Measurements from ENCODE around the gene B3GAT3. TPM values are rescaled to one million over a fixed set of nuclear protein-coding genes. Genes with fewer than 3 reads are reported as not detected.
A peak's percentile ranks its signal among the peaks of the same experiment; 100 is the strongest.
"Not testable (repeated sequence)": the region's sequence is repeated elsewhere in the genome, so short reads cannot be mapped to it uniquely, and the experiment has no call there.

The B3GAT3 gene
- total and polyA plus RNA-seq, 9 donors, result 1.3 to 56.6 (median 33.6) TPM

GRCh38 chr11:62664405-62665074 lies 42.8 kb upstream of the B3GAT3 start:
- Histone ChIP-seq H3K27ac (peak overlapping the region; percentile 75 to 79), H3K27me3 (no peaks in the 10 kb centered on the region), H3K9me3 (no peaks in the 10 kb centered on the region), H3K4me3 (peak overlapping the region; percentile 71), H3K4me1 (ENCODE audit: insufficient read depth) (peaks cover 7% of the 10 kb centered on the region), H3K36me3 (no peaks in the 10 kb centered on the region)
- TF ChIP-seq POLR2A (IDR thresholded peaks at IDR 0.05) (no peak), EP300 (IDR thresholded peaks at IDR 0.05) (no peak), CTCF (IDR thresholded peaks at IDR 0.05) (no peak)
- intact Hi-C loops (cut with DNase I), result no loop called here
- no peak for DNase-seq
- 2 to 3% (median 2%) methylated on average over 32 to 36 of the region's 36 CpGs for WGBS, 3 donors

- WGBS, 3 donors, result 53 to 69% (median 67%) methylated on average over 5 of the region's 5 CpGs
- Histone ChIP-seq H3K9me3 (no peaks in the 10 kb centered on the region), H3K27me3 (no peaks in the 10 kb centered on the region), H3K36me3 (no peaks in the 10 kb centered on the region), H3K27ac (no peak overlapping the region), H3K4me1 (ENCODE audit: insufficient read depth) (peaks cover 3% of the 10 kb centered on the region), H3K4me3 (no peak overlapping the region)
- TF ChIP-seq EP300 (IDR thresholded peaks at IDR 0.05), result no peak
- no peak for TF ChIP-seq CTCF (IDR thresholded peaks at IDR 0.05)
- no peak for TF ChIP-seq POLR2A (IDR thresholded peaks at IDR 0.05)
- no peak for DNase-seq
- intact Hi-C loops (cut with DNase I), result no loop called here
Observed at GRCh38 chr11:62656796-62657429, 35.1 kb upstream of the B3GAT3 start.

- Histone ChIP-seq H3K36me3 (no peaks in the 10 kb centered on the region), H3K4me3 (no peak overlapping the region), H3K4me1 (ENCODE audit: insufficient read depth) (peaks cover 3% of the 10 kb centered on the region), H3K27me3 (no peaks in the 10 kb centered on the region), H3K27ac (no peak overlapping the region), H3K9me3 (no peaks in the 10 kb centered on the region)
- 64 to 78% (median 68%) methylated on average over 11 of the region's 11 CpGs for WGBS, 3 donors
- intact Hi-C loops (cut with DNase I), result no loop called here
- TF ChIP-seq POLR2A (IDR thresholded peaks at IDR 0.05) (no peak), CTCF (IDR thresholded peaks at IDR 0.05) (no peak), EP300 (IDR thresholded peaks at IDR 0.05) (no peak)
- DNase-seq, result no peak
Observed at GRCh38 chr11:62654297-62654696, 32.5 kb upstream of the B3GAT3 start.

- no peaks in the 10 kb centered on the region for H3K9me3 ChIP-seq
- no peak for DNase-seq
- TF ChIP-seq CTCF (IDR thresholded peaks at IDR 0.05) (no peak), POLR2A (IDR thresholded peaks at IDR 0.05) (no peak), EP300 (IDR thresholded peaks at IDR 0.05) (no peak)
- peaks cover 3% of the 10 kb centered on the region for H3K4me1 ChIP-seq (ENCODE audit: insufficient read depth)
- intact Hi-C loops (cut with DNase I), result no loop called here
- peak overlapping the region; percentile 81 to 83 for H3K27ac ChIP-seq
- WGBS, 3 donors, result 35 to 37% (median 37%) methylated on average over 16 of the region's 16 CpGs
- peak overlapping the region; percentile 84 for H3K4me3 ChIP-seq
- H3K27me3 ChIP-seq, result no peaks in the 10 kb centered on the region
- peaks cover 2% of the 10 kb centered on the region for H3K36me3 ChIP-seq
Observed at GRCh38 chr11:62652161-62653006, 30.6 kb upstream of the B3GAT3 start.

GRCh38 chr11:62650283-62650682 lies 28.5 kb upstream of the B3GAT3 start:
- 90 to 96% (median 92%) methylated on average over 12 of the region's 12 CpGs for WGBS, 3 donors
- intact Hi-C loops (cut with DNase I); H3K36me3 ChIP-seq; DNase-seq; H3K4me3 ChIP-seq; H3K27me3 ChIP-seq; H3K4me1 ChIP-seq (ENCODE audit: insufficient read depth); H3K27ac ChIP-seq; H3K9me3 ChIP-seq: not testable (repeated sequence)
